ENCODE data around the gene THYN1.

Gene THYN1

GRCh38 chr11:134226806-134227325 lies 26.3 kb downstream of the THYN1 start:
- in situ Hi-C loops (cut with HindIII; ENCODE audit: low sequenced_read_pairs), result no loop called here

GRCh38 chr11:134224710-134225664 lies 28.2 kb downstream of the THYN1 start:
- in situ Hi-C loops (cut with HindIII; ENCODE audit: low sequenced_read_pairs), result no loop called here

GRCh38 chr11:134223836-134224709 lies 29.1 kb downstream of the THYN1 start, which contains the start of the genes NCAPD3 and VPS26B:
NCAPD3 (minus strand) TSS chr11:134223967; CDS start chr11:134223926, 41 bp downstream.
VPS26B (plus strand) TSS chr11:134224671; CDS start chr11:134225123, 452 bp downstream.
- in situ Hi-C loops (cut with HindIII; ENCODE audit: low sequenced_read_pairs), result no loop called here

- in situ Hi-C loops (cut with HindIII; ENCODE audit: low sequenced_read_pairs), result no loop called here
These were observed 30.0 kb downstream of the THYN1 start for GRCh38 chr11:134223121-134223520.

GRCh38 chr11:134216816-134217215 lies 36.3 kb downstream of the THYN1 start:
- in situ Hi-C loops (cut with HindIII; ENCODE audit: low sequenced_read_pairs), result no loop called here

GRCh38 chr11:134215836-134216235 lies 37.3 kb downstream of the THYN1 start:
- in situ Hi-C loops (cut with HindIII; ENCODE audit: low sequenced_read_pairs), result no loop called here

- in situ Hi-C loops (cut with HindIII; ENCODE audit: low sequenced_read_pairs), result no loop called here
These were observed 45.5 kb downstream of the THYN1 start for GRCh38 chr11:134207538-134208239.

GRCh38 chr11:134206185-134206584 lies 47.0 kb downstream of the THYN1 start:
- in situ Hi-C loops (cut with HindIII; ENCODE audit: low sequenced_read_pairs), result no loop called here

- in situ Hi-C loops (cut with HindIII; ENCODE audit: low sequenced_read_pairs), result no loop called here
These were observed 47.4 kb downstream of the THYN1 start for GRCh38 chr11:134205729-134206128.

- in situ Hi-C loops (cut with HindIII; ENCODE audit: low sequenced_read_pairs), result no loop called here
These were observed 50.5 kb downstream of the THYN1 start for GRCh38 chr11:134202661-134203060.

GRCh38 chr11:134200688-134201087 lies 52.5 kb downstream of the THYN1 start:
- in situ Hi-C loops (cut with HindIII; ENCODE audit: low sequenced_read_pairs), result no loop called here

- in situ Hi-C loops (cut with HindIII; ENCODE audit: low sequenced_read_pairs), result no loop called here
These were observed 53.6 kb downstream of the THYN1 start for GRCh38 chr11:134199531-134199930.
